GM12891 (cell line): ENCODE measurements around the gene KIF18B.

Experiments used
- DNase-seq: peaks from one replicate; pipeline ENCODE4 v3.0.0; 2011; ENCODE audit warnings: low spot score; ENCODE audit not compliant: insufficient read length
- FAIRE-seq: peaks from 2 replicates; lab custom pipeline; 2011; peaks lifted over from hg19 to GRCh38; lab: Jason Lieb, UNC
- PAX5 ChIP-seq: IDR thresholded peaks from 2 replicates; pipeline ENCODE4 v1.6.1; 2011; ENCODE audit warnings: low read length, moderate library complexity, mild to moderate bottlenecking; ENCODE audit not compliant: insufficient read depth, severe bottlenecking
- POLR2A ChIP-seq: IDR thresholded peaks from 2 replicates; pipeline ENCODE4 v1.6.1; 2011; ENCODE audit warnings: low read depth, low read length, control low read depth
- POLR2AphosphoS5 ChIP-seq: IDR thresholded peaks from 2 replicates; pipeline ENCODE4 v1.6.1; 2011; ENCODE audit warnings: low read depth, low read length, control low read depth
- POU2F2 ChIP-seq: IDR thresholded peaks from 2 replicates; pipeline ENCODE4 v1.6.1; 2011; ENCODE audit warnings: low read depth, mild to moderate bottlenecking, control low read depth, low read length, moderate library complexity
- SPI1 ChIP-seq: IDR thresholded peaks from 2 replicates; pipeline ENCODE4 v1.6.1; 2011; ENCODE audit warnings: low read depth, low read length, control low read depth
- TAF1 ChIP-seq: IDR thresholded peaks from 2 replicates; pipeline ENCODE4 v1.6.1; 2011; ENCODE audit warnings: low read depth, low read length, control low read depth

The KIF18B gene

DNA sequence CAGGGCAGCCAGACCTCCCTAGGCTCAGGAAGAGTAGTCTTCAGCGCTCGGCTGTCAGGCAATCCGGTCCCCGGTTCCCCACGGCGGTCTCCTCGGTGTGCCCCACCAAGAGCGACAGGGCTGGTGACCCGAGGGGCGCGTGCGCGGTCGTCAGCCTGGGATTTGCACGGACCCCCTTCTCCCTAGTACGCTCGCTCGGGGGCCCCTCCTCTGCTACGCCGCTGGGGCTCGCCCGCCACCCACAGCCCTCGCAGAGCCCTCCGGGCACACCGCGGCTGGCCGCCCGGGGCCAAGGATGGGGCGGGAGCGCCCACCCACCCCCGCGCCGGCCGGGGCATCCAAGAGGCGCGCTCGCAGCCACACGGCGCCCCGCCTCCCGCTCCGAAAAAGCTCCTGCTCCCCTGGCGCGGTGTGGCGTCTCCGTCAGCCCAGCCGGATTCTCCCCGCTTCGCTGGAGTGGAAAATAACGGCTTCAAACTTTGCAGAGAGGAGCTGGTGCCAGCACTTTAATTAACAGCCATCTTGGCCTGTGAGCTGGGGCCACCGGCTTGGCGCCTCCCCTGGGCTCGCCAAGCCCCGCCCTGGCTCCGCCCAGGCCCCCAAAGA is 22.7 kb upstream of the KIF18B start:
- FAIRE-seq, result no peak
- TF ChIP-seq POLR2AphosphoS5 (no peak), POU2F2 (no peak), TAF1 (no peak), SPI1 (no peak), POLR2A (no peak)
- DNase-seq, result no peak

DNA sequence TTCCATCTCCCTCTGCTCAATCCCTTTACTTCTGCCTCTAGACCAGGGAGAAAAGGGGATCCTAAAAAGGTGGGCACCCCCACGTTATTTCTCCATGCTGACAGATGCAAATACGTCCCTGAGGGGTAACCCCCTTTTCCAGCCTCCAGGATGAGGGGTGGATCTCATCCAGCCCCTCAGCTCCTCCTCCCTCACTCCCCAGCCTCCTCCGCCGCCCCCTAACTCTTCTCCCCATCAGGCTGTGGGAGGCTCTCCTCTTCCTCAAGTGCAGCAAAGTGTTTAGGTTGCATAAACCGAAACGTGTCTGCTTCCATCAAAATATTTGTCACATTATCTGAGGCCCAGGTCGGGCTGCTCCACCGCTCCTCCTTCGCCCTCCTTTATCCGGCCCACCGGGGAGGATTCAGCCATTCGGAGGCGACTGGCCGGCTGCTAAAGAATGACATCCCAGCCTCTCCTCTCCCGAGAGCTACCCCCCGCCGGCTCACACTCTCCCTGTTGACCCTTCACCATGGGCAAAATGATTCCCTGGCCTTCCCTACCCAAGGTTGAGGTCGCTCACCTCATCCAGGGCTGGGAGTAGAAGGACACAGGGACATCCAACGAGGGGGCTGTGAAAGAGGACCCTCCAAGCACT is 21.7 kb upstream of the KIF18B start:
- FAIRE-seq (peak; percentile 70), DNase-seq (no peak)
- TF ChIP-seq POU2F2 (no peak), TAF1 (no peak), POLR2AphosphoS5 (no peak), PAX5 (no peak), POLR2A (no peak), SPI1 (no peak)

DNA sequence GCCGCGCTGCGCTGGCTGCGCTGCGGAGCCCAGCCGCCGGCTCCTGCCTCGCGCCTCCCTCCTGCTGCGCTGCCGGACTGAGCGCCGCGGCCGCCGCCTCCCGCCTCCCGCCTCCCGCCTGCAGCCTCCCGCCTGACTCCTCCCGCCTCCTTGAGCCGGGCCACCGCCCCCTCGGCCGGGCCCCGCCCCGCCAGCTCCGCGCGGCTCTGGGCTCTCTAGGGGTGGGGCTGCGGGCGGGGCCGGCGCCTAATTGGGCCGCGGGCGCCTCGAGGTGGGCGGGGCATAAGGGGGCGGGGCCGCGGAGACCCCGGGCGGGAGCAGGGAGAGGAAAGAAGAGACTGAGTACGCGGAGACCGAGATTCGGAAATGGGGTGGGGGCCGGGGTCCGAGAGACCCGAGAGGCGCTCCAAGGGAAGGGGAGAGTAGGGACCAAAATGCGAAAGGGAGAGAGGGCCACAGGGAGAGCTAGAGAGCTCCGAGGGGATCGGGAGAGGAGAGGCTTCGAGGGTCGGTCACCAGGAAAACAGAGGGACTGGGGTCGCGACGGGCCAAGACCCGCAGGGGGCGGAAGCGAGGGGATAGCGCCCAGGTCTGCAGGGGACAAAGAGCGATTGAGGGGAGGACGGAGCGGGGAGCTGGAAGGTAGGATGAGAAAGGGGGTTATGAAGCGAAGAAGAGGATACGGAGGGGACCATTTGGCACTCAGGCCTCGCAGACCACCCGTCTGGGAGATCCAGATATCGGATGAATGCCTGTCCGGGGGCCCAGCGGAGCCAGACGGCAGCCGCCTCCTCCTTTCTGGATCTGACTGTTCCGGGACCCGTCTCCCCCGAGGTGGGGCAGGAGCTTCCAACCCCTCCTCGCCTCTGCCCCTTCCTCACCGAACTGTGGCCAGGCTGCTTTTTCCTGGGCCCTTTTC is 20.9 kb upstream of the KIF18B start, which contains the start of gene C1QL1:
Gene C1QL1, minus strand, starts transcription at position 79 of the 919 bp plus-strand sequence. CDS start 255 bp downstream, outside the sequence.
- peak; percentile 85 for FAIRE-seq
- peak; percentile 100 for DNase-seq
- no peak for TF ChIP-seq PAX5
- TF ChIP-seq SPI1, result no peak
- TF ChIP-seq POU2F2, result no peak

- no peak for FAIRE-seq
- DNase-seq, result no peak
- no peak for TF ChIP-seq PAX5
- TF ChIP-seq SPI1, result no peak
- no peak for TF ChIP-seq POLR2AphosphoS5
- no peak for TF ChIP-seq POLR2A
- no peak for TF ChIP-seq POU2F2
- no peak for TF ChIP-seq TAF1
These were observed 20.3 kb upstream of the KIF18B start for GRCh38 chr17:44967907-44968224.

DNA sequence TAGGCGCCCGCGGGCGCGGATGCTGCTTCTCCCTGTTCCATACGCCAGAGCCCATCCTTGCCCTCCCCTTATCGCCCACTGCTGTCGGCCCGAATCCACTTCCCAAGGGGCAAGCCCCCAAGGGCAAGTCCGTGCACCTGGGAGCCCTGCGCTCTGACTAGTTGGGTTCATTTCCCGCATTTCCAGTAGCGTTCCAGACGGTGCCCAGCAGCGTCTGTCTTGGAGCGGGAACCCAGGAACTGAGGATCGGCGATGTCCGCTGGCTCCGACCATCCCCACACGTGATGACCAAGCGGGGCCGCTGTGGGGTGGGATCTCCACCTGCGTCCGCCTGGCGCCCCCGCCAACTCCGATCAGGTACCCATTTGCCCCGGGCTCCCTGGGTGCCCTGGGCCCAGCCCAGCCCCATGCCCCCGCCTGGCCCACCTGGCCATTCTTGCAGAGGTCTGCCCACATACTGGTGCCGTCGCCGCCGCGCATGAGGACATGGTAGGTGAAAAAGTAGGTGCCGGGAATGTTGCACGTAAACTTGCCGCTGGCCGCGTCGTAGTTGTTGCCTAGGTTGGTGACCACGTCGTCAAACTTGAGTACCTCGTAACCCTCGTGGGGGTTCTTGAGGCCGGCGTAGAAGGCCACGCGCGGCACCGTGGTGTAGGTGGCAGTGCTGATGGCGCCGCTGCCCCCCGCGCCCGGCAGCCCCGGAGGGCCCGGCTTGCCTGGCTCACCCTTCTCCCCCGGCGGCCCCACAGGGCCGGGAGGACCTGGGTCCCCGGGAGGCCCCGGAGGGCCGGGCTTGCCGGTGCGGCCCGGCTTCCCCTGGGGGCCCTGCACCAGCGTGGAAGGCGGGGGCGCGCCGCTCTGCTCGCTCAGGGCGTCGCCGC is 19.7 kb upstream of the KIF18B start:
- DNase-seq, result no peak
- no peak for TF ChIP-seq SPI1
- TF ChIP-seq POLR2AphosphoS5, result no peak
- no peak for TF ChIP-seq POU2F2
- TF ChIP-seq TAF1, result no peak
- TF ChIP-seq PAX5, result no peak
- no peak for TF ChIP-seq POLR2A
- no peak for FAIRE-seq

- no peak for FAIRE-seq
- TF ChIP-seq POLR2A (no peak), PAX5 (no peak), POU2F2 (no peak), TAF1 (no peak), POLR2AphosphoS5 (no peak), SPI1 (no peak)
- DNase-seq, result no peak
These were observed 18.9 kb upstream of the KIF18B start for GRCh38 chr17:44966348-44967025.

DNA sequence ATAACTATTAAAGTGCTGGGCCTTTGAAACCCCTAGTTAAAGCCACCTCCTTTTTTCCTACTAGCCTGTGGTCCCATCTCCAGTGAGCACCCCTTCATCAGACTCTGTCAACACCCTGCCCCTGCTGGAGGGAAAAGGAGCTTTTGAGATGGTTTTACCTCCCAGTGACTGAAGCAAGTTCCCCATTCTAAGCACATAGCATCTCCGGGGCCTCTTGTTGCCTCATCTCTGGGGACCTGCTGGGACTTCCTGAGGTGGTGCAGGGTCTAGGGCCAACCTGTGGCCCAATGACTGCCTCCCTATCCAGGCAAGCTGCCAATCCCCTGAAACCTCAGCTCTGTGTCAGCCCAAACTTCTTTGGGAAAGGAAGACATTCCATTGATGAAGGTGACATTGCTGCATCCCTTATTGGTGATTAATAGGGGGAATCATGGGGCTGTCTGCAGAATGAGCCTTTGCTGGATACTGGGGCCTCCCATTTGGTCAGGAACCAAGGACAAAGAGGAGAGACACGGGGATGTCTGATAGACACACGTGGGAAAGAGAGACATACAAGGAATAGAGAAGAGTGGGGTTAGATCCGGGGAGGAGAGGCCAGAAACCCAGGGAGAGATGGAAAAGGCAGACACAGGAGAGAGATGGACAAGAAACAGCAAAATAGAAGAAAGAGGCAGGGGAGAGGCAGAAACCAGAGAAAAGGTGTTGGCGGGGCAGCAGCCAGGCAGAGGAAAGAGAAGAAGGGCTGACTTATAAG is 18.1 kb upstream of the KIF18B start:
- no peak for DNase-seq
- no peak for FAIRE-seq
- TF ChIP-seq PAX5, result no peak
- TF ChIP-seq SPI1, result no peak
- no peak for TF ChIP-seq POLR2A
- TF ChIP-seq POLR2AphosphoS5, result no peak
- TF ChIP-seq TAF1, result no peak
- TF ChIP-seq POU2F2, result no peak
